Activated gamma-delta T cell treated with anti-CD3 and anti-CD28 coated beads, Interleukin-2, amount 50 U/mL, for 16 hours (primary cell): ENCODE results near the gene PPOX.

Experiments
- DNase-seq: peaks from one replicate; pipeline ENCODE4 v3.0.0-alpha.2; 2020; ENCODE audit warnings: low read depth

PPOX gene

DNA sequence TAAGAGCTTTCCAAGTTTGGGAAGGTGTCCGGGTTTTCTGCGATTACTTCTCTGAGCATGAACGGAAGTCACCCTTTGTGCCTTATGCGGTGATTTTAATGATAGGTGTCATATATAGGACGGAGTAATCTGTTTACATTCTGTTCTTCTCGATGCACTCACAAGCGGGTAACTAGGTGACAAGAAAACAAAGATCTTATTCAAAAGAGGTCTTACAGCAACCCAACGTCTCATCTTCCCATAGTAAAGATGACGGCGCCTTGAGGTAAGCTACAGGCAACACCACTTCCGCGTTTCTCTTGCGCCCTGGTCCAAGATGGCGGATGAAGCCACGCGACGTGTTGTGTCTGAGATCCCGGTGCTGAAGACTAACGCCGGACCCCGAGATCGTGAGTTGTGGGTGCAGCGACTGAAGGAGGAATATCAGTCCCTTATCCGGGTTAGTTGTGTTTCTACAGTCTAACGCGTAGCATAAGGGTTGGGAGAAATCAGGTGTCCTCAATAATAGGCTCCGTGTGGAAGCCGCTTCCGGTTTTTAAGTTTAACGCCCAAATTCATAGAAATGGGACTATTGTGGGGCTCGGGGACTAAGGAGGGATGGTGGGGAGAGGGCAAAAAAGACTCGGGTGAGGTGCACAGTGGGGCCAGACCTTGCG, 12.4 kb upstream of the PPOX start, which contains the start of gene UFC1:
TSS of gene UFC1 (plus strand) at position 297 of the 656 bp plus-strand sequence. CDS start at position 317, 20 bp downstream.
- DNase-seq: peak; percentile 64

GRCh38 chr1:161157867-161158266, 8.4 kb upstream of the PPOX start:
- no peak for DNase-seq

DNA sequence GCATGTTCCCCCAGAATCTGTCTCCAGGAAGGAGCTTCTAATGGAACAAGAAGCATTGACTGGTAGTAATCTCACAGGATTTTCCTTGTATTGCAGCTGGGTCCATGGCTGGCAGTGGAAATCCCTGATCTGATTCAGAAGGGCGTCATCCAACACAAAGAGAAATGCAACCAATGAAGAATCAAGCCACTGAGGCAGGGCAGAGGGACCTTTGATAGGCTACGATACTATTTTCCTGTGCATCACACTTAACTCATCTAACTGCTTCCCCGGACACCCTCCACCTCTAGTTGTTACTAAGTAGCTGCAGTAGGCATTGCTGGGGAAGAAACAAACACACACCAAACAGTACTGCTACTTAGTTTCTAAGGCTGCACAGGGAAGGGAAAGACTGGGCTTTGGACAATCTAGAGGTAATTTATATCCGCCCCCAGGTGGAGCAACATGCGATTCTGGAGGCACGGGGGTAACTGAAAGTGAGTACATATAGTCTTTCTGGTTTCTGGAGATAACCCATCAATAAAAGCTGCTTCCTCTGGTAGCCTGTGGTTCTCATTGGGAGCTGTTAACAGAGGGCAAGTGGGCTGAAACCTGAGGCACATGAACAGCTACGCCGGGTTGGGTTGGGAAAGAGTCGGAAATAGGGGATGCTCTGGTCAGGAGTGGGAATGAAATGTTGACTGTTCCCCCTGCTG, 7.8 kb upstream of the PPOX start:
- DNase-seq: no peak

DNA sequence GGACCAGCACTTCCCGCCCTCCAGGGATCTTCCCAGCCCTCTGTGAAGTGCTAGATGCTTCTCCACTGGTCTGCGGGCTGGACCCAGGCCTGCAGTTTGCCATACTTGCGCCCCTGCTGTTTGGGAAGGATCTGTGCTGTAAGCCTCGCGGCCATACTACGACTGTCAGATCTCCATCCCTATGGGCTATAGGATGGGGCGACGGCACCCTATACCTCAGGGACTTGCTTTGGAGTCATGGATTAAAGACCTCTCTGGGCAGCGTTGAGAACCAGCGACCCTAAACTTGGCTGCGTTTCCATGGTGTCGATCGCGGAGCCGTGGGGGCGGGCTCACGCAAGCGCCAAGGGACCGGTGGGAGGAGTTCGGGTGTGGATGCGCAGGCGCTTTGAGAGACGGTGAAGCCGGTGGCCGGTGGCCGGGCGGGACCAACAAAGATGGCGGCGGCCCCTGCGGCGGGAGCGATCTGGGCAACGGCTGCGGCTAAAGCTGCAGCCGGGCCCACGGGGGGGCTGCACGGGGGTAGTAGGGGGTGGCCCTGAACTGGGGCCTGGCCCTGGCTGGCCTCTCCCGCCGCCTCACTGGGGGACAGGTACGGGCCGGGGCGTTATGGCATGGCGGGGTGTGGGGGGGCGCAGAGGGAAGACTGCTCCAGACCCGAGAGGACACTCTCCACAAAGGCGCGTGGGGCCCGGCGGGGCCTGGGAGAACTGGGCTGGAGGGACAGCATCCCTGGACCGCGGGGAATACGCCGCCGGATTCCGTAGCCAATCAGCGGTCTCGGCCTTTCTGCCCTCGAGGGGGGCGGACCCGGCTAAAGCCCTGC, 6.9 kb upstream of the PPOX start, which contains the start of gene USP21:
TSS of gene USP21 (plus strand) at position 414 of the 826 bp plus-strand sequence. CDS start 1,141 bp downstream, outside the sequence.
- DNase-seq: peak; percentile 87

GRCh38 chr1:161159913-161160243, 6.3 kb upstream of the PPOX start:
- DNase-seq: no peak

GRCh38 chr1:161160671-161161145, 5.5 kb upstream of the PPOX start:
- no peak for DNase-seq

GRCh38 chr1:161161652-161162051, 4.6 kb upstream of the PPOX start:
- no peak for DNase-seq

DNA sequence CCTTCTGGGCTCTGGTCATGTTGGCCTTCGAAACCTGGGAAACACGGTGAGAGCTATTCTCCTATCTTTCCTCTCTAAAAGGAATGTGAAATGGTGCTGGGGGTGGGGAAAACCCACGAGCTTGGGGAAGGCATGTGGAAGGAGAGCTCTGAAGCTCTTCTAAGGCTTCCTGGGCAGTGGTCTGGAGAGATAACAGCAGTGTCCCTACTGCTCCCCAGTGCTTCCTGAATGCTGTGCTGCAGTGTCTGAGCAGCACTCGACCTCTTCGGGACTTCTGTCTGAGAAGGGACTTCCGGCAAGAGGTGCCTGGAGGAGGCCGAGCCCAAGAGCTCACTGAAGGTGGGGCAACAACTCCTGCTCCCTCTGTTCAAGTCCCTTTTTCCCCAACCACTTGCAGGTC, 4.2 kb upstream of the PPOX start:
- DNase-seq: no peak

DNA sequence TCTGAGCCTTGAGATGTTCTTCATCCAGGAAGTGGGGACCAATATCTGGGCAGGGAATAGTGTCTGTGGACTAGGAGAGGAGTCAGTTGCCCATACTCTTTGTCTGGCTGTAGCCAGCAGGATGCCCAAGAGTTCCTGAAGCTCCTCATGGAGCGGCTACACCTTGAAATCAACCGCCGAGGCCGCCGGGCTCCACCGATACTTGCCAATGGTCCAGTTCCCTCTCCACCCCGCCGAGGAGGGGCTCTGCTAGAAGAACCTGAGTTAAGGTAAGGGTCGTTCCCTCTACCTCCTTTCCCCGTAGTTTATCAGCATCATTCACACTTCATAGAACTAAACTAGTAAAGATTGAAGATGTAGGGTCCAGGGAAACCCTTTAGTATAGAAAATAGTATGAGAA, 3.4 kb upstream of the PPOX start:
- no peak for DNase-seq

DNA sequence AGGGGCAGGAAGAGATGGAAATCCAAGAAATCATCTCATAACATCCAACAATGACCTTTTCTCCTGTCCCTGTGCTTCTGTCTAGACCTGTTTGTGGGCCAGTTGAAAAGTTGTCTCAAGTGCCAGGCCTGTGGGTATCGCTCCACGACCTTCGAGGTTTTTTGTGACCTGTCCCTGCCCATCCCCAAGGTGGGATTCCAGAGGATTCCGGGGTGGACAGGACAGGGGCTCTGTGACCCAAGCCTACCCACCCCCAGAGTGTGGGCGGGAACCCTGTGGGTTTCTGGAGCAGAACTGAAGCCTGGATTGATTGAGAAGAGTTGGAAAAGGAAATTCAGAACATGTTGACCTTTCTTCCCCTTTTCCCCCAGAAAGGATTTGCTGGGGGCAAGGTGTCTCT, 2.4 kb upstream of the PPOX start:
- no peak for DNase-seq

DNA sequence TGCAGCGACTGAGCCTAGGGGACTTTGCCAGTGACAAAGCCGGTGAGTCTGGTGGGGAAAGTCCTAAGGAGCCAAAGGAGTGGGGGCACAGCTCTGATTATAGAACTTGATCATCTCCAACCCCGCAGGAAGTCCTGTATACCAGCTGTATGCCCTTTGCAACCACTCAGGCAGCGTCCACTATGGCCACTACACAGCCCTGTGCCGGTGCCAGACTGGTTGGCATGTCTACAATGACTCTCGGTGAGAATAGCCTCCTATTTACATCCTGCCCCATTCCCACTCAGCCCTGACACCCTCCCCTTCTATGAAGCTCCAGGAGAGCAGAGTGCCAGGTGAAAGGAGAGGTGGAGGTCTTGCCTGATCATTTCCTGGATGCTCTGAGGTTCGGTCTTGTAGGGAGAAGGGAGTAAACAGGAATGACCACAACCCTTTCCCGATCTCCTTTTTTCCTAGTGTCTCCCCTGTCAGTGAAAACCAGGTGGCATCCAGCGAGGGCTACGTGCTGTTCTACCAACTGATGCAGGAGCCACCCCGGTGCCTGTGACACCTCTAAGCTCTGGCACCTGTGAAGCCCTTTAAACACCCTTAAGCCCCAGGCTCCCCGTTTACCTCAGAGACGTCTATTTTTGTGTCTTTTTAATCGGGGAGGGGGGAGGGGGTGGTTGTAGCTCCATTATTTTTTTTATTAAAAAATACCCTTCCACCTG, 1.2 kb upstream of the PPOX start:
- DNase-seq: no peak

DNA sequence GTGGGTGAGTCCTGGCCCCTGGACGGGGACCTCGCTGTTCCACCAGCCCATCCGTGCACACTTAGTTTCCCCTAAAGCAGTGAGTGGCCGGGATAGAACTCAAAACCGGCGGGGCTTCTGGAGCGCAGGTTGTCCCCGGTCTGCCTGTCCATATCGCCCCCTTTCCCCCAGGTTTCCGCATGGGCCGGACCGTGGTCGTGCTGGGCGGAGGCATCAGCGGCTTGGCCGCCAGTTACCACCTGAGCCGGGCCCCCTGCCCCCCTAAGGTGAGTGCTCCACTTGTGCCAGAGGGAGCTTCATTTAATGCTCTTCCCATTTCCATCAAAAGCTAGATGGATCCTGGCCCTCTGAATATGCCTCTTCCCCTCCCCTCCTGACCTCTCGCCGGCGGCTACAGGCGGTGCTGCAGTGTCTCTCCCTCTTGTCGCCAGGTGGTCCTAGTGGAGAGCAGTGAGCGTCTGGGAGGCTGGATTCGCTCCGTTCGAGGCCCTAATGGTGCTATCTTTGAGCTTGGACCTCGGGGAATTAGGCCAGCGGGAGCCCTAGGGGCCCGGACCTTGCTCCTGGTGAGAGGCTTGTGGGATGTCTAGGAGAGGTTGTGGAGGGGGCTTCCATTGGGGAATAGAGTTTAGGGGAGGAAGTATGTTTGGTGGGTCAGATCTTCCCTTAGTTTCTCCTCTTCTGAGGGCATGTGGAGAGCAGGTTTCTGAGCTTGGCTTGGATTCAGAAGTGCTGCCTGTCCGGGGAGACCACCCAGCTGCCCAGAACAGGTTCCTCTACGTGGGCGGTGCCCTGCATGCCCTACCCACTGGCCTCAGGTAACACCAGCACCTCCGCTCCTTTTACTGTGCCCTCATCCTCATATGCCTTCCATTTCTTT, 683 bp downstream of the PPOX start:
- DNase-seq: no peak

- DNase-seq: no peak
Measured at GRCh38 chr1:161168906-161169305, 2.7 kb downstream of the PPOX start.

DNA sequence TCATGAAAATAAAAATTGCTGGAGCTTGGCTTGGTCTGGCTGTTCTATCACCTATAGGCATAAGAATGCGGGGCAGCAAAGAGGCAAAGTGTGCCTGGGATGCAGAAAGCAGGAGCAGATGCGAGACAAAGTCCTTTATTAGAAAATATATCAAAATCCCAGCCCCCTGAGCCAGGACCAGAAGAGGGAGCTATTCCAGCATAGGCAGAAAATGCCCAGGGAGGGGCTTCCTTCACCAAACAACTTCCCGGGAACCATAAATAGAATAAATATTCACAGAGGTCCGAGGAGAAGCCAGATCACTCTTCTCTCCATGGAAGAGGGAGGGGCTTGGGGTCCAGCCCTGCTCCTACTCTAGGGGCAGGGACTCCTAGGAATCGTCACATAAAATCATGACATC, 5.0 kb downstream of the PPOX start:
- DNase-seq: no peak

- DNase-seq: no peak
Measured at GRCh38 chr1:161171696-161172095, 5.5 kb downstream of the PPOX start.

GRCh38 chr1:161172349-161172748, 6.1 kb downstream of the PPOX start:
- DNase-seq: no peak

DNA sequence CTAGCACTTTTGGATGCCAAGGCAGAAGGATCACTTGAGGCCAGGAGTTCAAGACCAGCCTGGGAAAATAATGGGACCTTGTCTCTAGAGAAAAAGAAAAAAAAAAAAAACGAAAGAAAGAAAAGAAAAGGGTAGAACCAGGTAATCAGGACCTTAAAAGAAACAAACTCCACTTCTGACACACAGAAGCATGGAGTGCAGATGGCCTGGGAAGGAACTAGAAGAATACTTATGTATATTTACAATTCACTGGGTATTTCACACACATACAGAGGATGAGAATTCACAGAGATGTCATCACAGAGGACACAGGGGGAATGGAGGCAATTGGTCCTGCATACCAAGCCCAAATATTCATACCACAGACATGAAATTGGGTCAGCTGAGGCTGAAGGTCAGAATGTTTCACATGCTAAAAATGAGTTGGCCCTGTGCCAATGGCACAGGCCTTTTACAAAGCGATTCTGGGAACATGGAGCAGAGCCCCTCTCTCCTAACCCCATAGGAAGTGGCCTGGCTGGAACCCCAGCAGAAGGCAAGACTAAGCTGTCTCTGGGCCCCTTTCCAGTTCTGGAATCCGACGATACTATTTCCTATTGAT, 6.7 kb downstream of the PPOX start:
- DNase-seq: no peak

GRCh38 chr1:161173711-161174110, 7.5 kb downstream of the PPOX start:
- DNase-seq: no peak

DNA sequence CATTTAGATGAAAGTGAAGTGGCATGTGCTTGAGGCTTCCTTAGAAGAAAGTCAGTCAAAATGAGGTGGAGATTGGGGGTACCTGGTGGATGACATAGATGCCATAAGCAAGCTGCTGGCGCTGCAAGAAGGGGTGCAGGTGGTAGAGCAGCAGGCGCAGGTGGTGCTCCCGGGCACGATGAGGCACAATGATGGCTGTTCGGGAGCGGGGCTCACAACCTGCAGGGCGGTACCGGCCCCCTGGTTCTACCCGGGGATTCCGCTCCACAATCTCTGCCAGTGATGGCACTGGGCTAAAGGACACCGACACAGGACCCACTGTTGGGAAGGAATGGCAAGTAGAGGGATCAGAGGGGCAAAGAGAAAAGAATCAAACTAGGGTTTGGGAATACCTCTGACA, 8.7 kb downstream of the PPOX start:
- DNase-seq: no peak

DNA sequence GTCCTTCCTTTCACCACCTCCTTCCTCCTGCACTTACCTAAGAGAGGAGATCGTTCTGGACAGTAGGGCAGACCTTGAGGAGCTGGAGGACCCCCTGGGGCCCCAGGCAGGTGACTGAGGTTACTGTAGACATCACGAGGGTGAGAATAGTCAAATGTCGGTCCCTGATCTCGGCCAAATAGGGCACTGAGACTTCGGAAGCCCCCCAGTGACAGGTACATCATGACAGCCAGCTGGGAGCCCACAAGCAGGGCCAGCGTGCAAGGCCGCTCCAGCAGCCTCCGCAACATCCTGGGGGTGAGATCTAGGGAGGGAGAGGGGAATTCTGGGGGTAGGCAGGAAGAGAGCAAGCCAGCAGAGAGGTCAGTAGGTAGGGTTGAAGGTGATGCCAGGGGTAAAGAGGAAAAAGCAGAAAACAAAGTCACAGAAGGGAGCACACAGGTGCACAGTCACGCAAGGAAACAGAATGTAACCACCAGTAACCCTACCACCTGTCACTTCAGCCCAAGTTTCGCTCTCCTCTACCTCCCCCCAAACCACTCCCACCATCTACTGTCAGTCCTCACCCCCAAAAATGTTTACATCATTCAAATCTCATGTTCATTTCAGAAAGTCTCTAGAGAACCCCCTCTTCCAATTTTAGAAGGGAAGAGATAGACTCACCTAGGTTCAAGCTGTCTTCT, 9.7 kb downstream of the PPOX start:
- DNase-seq: no peak
